Measurements from ENCODE around the gene MEGF11.

GRCh38 chr15:66108483-66109265, 144.9 kb downstream of the MEGF11 start:
- TF ChIP-seq CTCF (conservative IDR thresholded peaks at IDR 0.05; ENCODE audit: low read depth, low read length) = no peak
- TF ChIP-seq EZH2 (IDR thresholded peaks at IDR 0.05; ENCODE audit: low read length, unreplicated experiment) = no peak
